Heart right ventricle (tissue), 16 donors: Measurements from ENCODE around the gene RASD2. TPM values are rescaled to one million over a fixed set of nuclear protein-coding genes. Genes with fewer than 3 reads are reported as not detected.
"Not testable (repeated sequence)": the region's sequence is repeated elsewhere in the genome, so short reads cannot be mapped to it uniquely, and the experiment has no call there.

Source experiments
- ATAC-seq, 8 donors: fragments of 200-7000 bp; cut with Tn5 transposase; one replicate each; pipeline ENCODE4 v1.9.1; 2020; ENCODE audit warnings: mild to moderate bottlenecking in 8 of 8, moderate library complexity in 8 of 8, moderate number of reproducible peaks in 1 of 8
- DNase-seq, 2 donors: peaks; one replicate each; pipeline ENCODE4 v3.0.0-alpha.2; 2020
- H3K27ac ChIP-seq, 10 donors: fragments of 200-600 bp; sonication (generic) in 2 of 10; one replicate each; pipeline versions ENCODE4 v1.5.0 to v1.8.0; 2020 to 2022; ENCODE audit warnings: mild to moderate bottlenecking in 3 of 10
- H3K27me3 ChIP-seq, 7 donors: fragments of 200-600 bp; one replicate each; pipeline ENCODE4 v1.8.0; 2021 to 2022; ENCODE audit warnings: mild to moderate bottlenecking in 2 of 7
- H3K36me3 ChIP-seq, 9 donors: fragments of 200-600 bp; sonication (generic) in 1 of 9; one replicate each; pipeline versions ENCODE4 v1.5.0 to v1.8.0; 2020 to 2022; ENCODE audit warnings: mild to moderate bottlenecking in 2 of 9
- H3K4me1 ChIP-seq, 9 donors: fragments of 200-600 bp; sonication (generic) in 1 of 9; one replicate each; pipeline versions ENCODE4 v1.5.0 to v1.8.0; 2020 to 2022; ENCODE audit warnings: mild to moderate bottlenecking in 4 of 9
- H3K4me3 ChIP-seq, 10 donors: fragments of 200-600 bp; sonication (generic) in 2 of 10; one replicate each; pipeline versions ENCODE4 v1.5.0 to v1.8.0; 2020 to 2022; ENCODE audit warnings: mild to moderate bottlenecking in 7 of 10, moderate library complexity in 2 of 10
- H3K9me3 ChIP-seq, 11 donors: fragments of 200-600 bp in 10 of 11; sonication (generic) in 2 of 11; one replicate each; pipeline versions ENCODE4 v1.5.0 to v1.8.0; 2013 to 2022; ENCODE audit warnings: mild to moderate bottlenecking in 2 of 11, control low read depth in 1 of 11, moderate library complexity in 1 of 11
- CTCF ChIP-seq, 9 donors: fragments of 200-600 bp; sonication (generic) in 2 of 9; IDR thresholded peaks; one replicate each; pipeline versions ENCODE4 v1.5.0 to v1.8.0; 2021 to 2022; ENCODE audit warnings: antibody characterized with exemption in 9 of 9, mild to moderate bottlenecking in 5 of 9, moderate library complexity in 1 of 9
- WGBS, 2 donors: extraction: QIAGEN DNeasy Blood & Tissue Kit; methylation state at CpG; one replicate each; pipeline ENCODE4 v1.1.7; 2013; ENCODE audit warnings: inconsistent platforms in 1 of 2; 5-methylcytosine and 5-hydroxymethylcytosine counted together
- intact Hi-C, 10 donors: fragments of 100-400 bp; cut with DNase I; formaldehyde crosslinking; loops; one replicate each; pipeline versions ENCODE4 v1.11.1 to v1.14.2; 2022
- polyA plus RNA-seq, 2 donors: library from polyadenylated mRNA; stranded (reverse); fragments of 200-250 nt; gene quantifications; one replicate each; pipeline ENCODE4 v1.2.3, GENCODE V29; 2013
- total RNA-seq, 10 donors: library from RNA; stranded (reverse); fragmentation: NEBNext Ultra II Directional in 3 of 10; extraction: Animal tissue kit (Norgen Biotek cat#: 25700) in 3 of 10; gene quantifications; one replicate each; pipeline versions ENCODE4 v1.2.1 to v1.2.4, GENCODE V29; 2021 to 2023
- donor health status: Arrhythmogenic right ventricular cardiomyopathy.
- donor health status: ischemic (EF 13 %, LVEDD 7.1; RV severe dilation, severe dysfunction).
- donor health status: healthy with polysubstance abuse.
- donor health status: DM: no; HTN: yes; CAD: no.
- donor health status: DM: no; HTN: no; CAD: no.
- donor health status: ischemic (EF 25% LVEDD 6.9; RV normal size, moderate dysfunction).
- donor health status: ischemic (EF 25% LVEDD 5.7; RV mildly dilated, moderate dysfunction).
- donor health status: healthy.
- donor health status: DM: yes; HTN: yes; CAD: no.
- donor health status: Ischemic cardiomyopathy.
- donor health status: ischemic (EF 35%, LVEDD 5.7; RV mildly dilated, moderate dysfunction).
- donor health status: nonischemic (EF 11% LVEDD 7.7; RV severe dilation, severe dysfunction).
- donor health status: DM: yes; HTN: yes; CAD: no.
- donor health status: PGD.
- donor health status: ischemic (EF 29% LVEDD 5.4; RV normal size, mild dysfunction).
- donor health status: nonischemic (EF 23%, LVEDD 6.1; RV moderate dilation, normal function).

The RASD2 gene
- total and polyA plus RNA-seq, 12 donors: 1.4 to 9.9 (median 3.6) TPM

GRCh38 chr22:35506259-35506570 is 34.4 kb upstream of the RASD2 start:
- no peaks in the 10 kb centered on the region for H3K9me3 ChIP-seq
- no peak overlapping the region for H3K4me3 ChIP-seq
- peaks cover 0 to 39% (median 16%) of the 10 kb centered on the region in 7 donors for H3K27me3 ChIP-seq
- H3K36me3 ChIP-seq: no peaks in the 10 kb centered on the region
- 67 to 80% methylated on average over 2 of the region's 2 CpGs for WGBS, 2 donors
- H3K27ac ChIP-seq: no peak overlapping the region
- TF ChIP-seq CTCF (IDR thresholded peaks at IDR 0.05): no peak
- intact Hi-C loops: no loop called here
- DNase-seq: no peak
- ATAC-seq: no peak
- H3K4me1 ChIP-seq: no peaks in the 10 kb centered on the region

GRCh38 chr22:35507851-35508250 is 32.8 kb upstream of the RASD2 start:
- ATAC-seq, intact Hi-C loops, H3K27ac ChIP-seq, H3K36me3 ChIP-seq, DNase-seq, H3K4me3 ChIP-seq, H3K9me3 ChIP-seq, H3K4me1 ChIP-seq: not testable (repeated sequence)
- H3K27me3 ChIP-seq: peaks cover 0 to 31% (median 11%) of the 10 kb centered on the region in 7 donors
- 88 to 90% methylated on average over 7 of the region's 7 CpGs for WGBS, 2 donors

- DNase-seq: no peak
- WGBS, 2 donors: 89 to 90% methylated on average over 10 of the region's 10 CpGs
- Histone ChIP-seq H3K4me3 (no peak overlapping the region), H3K27me3 (peaks cover 0 to 15% (median 0%) of the 10 kb centered on the region in 7 donors), H3K36me3 (no peaks in the 10 kb centered on the region), H3K4me1 (no peaks in the 10 kb centered on the region), H3K9me3 (no peaks in the 10 kb centered on the region), H3K27ac (no peak overlapping the region)
- no peak for ATAC-seq
- no peak for TF ChIP-seq CTCF (IDR thresholded peaks at IDR 0.05)
- intact Hi-C loops: no loop called here
These were observed 31.2 kb upstream of the RASD2 start for GRCh38 chr22:35509451-35509850.

- TF ChIP-seq CTCF (IDR thresholded peaks at IDR 0.05): no peak
- ATAC-seq (no peak), DNase-seq (no peak)
- H3K27ac ChIP-seq: no peak overlapping the region
- no peaks in the 10 kb centered on the region for H3K9me3 ChIP-seq
- no peaks in the 10 kb centered on the region for H3K36me3 ChIP-seq
- H3K4me3 ChIP-seq: no peak overlapping the region
- 92 to 93% methylated on average over 2 of the region's 2 CpGs for WGBS, 2 donors
- intact Hi-C loops: no loop called here
- H3K4me1 ChIP-seq: no peaks in the 10 kb centered on the region
- H3K27me3 ChIP-seq: peaks cover 0 to 10% (median 0%) of the 10 kb centered on the region in 7 donors
These were observed 30.7 kb upstream of the RASD2 start for GRCh38 chr22:35509960-35510359.

- no peak for TF ChIP-seq CTCF (IDR thresholded peaks at IDR 0.05)
- 79 to 88% methylated on average over 6 of the region's 6 CpGs for WGBS, 2 donors
- Histone ChIP-seq H3K27me3 (peaks cover 0 to 9% (median 0%) of the 10 kb centered on the region in 7 donors), H3K4me1 (no peaks in the 10 kb centered on the region), H3K9me3 (no peaks in the 10 kb centered on the region), H3K27ac (no peak overlapping the region), H3K36me3 (no peaks in the 10 kb centered on the region), H3K4me3 (no peak overlapping the region)
- DNase-seq (no peak), ATAC-seq (no peak)
- intact Hi-C loops: no loop called here
These were observed 30.1 kb upstream of the RASD2 start for GRCh38 chr22:35510481-35510934.
